Measurements from ENCODE around the gene TRIM6. TPM values are rescaled to one million over a fixed set of nuclear protein-coding genes. Genes with fewer than 3 reads are reported as not detected.

TRIM6 gene
- total and polyA plus RNA-seq, 2 experiments from 2014 or later = 26.4 to 49.0 TPM

- TF ChIP-seq EZH2 (IDR thresholded peaks at IDR 0.05; ENCODE audit: low read depth, unreplicated experiment) (no peak), STAT1 (IDR thresholded peaks at IDR 0.05; ENCODE audit: unreplicated experiment) (no peak)
These were observed 12.4 kb downstream of the TRIM6 start (continued) for GRCh38 chr11:5608808-5609207.

DNA sequence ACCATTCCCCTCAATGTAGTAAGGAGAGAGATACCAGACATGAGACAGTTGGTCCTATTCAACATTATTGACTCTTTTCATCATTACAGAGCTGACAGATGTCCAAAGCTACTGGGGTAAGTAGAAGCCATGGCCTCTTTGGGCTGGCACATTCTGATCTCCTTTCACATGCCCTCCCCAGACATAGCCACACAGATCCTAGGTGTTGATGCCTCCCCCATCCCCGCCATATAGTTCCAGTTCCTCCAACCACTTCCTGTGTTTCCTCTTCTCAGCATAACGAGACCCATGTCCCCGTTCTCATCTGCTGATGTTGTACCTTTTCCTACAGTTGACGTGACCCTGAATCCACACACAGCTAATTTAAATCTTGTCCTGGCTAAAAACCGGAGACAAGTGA, 14.0 kb downstream of the TRIM6 start:
- H3K4me3 Mint-ChIP-seq = no peak overlapping the region
- H3K4me1 ChIP-seq (ENCODE audit: insufficient read depth) = no peaks in the 10 kb centered on the region
- peaks cover 12% of the 10 kb centered on the region for H3K79me2 ChIP-seq (replicated peaks; ENCODE audit: insufficient read depth)
- DNase-seq (ENCODE audit: low spot score) (no peak), ATAC-seq (no peak)
- H3K9me3 Mint-ChIP-seq = no peaks in the 10 kb centered on the region
- H3K27ac Mint-ChIP-seq = no peak overlapping the region
- no peak overlapping the region for H3K27ac ChIP-seq (ENCODE audit: low read depth)
- no peak overlapping the region for H3K4me2 ChIP-seq
- H3K36me3 Mint-ChIP-seq (ENCODE audit: low read depth) = peaks cover 51% of the 10 kb centered on the region
- no peaks in the 10 kb centered on the region for H3F3A ChIP-seq (replicated peaks; ENCODE audit: low read depth)
- TF ChIP-seq EZH2phosphoT487 (IDR thresholded peaks at IDR 0.05; ENCODE audit: unreplicated experiment) (no peak), CTCF (conservative IDR thresholded peaks at IDR 0.05; ENCODE audit: low read depth in 2 of 2) (no peak), EZH2 (IDR thresholded peaks at IDR 0.05; ENCODE audit: low read depth, unreplicated experiment) (no peak), STAT1 (IDR thresholded peaks at IDR 0.05; ENCODE audit: unreplicated experiment) (no peak), ZNF331 (CRISPR knock-in tag; IDR thresholded peaks at IDR 0.05; ENCODE audit: low read depth) (no peak), POLR2AphosphoS5 (IDR thresholded peaks at IDR 0.05; ENCODE audit: low read depth) (no peak)
- TF ChIP-seq, protein P1, sequence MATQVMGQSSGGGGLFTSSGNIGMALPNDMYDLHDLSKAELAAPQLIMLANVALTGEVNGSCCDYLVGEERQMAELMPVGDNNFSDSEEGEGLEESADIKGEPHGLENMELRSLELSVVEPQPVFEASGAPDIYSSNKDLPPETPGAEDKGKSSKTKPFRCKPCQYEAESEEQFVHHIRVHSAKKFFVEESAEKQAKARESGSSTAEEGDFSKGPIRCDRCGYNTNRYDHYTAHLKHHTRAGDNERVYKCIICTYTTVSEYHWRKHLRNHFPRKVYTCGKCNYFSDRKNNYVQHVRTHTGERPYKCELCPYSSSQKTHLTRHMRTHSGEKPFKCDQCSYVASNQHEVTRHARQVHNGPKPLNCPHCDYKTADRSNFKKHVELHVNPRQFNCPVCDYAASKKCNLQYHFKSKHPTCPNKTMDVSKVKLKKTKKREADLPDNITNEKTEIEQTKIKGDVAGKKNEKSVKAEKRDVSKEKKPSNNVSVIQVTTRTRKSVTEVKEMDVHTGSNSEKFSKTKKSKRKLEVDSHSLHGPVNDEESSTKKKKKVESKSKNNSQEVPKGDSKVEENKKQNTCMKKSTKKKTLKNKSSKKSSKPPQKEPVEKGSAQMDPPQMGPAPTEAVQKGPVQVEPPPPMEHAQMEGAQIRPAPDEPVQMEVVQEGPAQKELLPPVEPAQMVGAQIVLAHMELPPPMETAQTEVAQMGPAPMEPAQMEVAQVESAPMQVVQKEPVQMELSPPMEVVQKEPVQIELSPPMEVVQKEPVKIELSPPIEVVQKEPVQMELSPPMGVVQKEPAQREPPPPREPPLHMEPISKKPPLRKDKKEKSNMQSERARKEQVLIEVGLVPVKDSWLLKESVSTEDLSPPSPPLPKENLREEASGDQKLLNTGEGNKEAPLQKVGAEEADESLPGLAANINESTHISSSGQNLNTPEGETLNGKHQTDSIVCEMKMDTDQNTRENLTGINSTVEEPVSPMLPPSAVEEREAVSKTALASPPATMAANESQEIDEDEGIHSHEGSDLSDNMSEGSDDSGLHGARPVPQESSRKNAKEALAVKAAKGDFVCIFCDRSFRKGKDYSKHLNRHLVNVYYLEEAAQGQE (IDR thresholded peaks at IDR 0.05; ENCODE audit: unreplicated experiment) = no peak
- H3K4me3 ChIP-seq = no peak overlapping the region
- no peaks in the 10 kb centered on the region for H3K4me1 Mint-ChIP-seq
- H4K20me1 ChIP-seq (replicated peaks; ENCODE audit: insufficient read depth) = no peaks in the 10 kb centered on the region; the same call in 1 of the 2 replicates
- no peak overlapping the region for H2AFZ ChIP-seq
- H3K9me2 ChIP-seq (ENCODE audit: insufficient read depth) = no peaks in the 10 kb centered on the region
- H3K36me3 ChIP-seq (ENCODE audit: insufficient read depth) = peaks cover 53% of the 10 kb centered on the region
- no peaks in the 10 kb centered on the region for H3K27me3 ChIP-seq (ENCODE audit: insufficient read depth)
- H3K27me3 Mint-ChIP-seq (ENCODE audit: insufficient read depth, low read depth, poor library complexity) = no peaks in the 10 kb centered on the region

GRCh38 chr11:5611627-5612026, 15.2 kb downstream of the TRIM6 start:
- peak; percentile 56 to 65 for TF ChIP-seq CTCF (conservative IDR thresholded peaks at IDR 0.05; ENCODE audit: low read depth in 2 of 2)
- TF ChIP-seq EZH2phosphoT487 (IDR thresholded peaks at IDR 0.05; ENCODE audit: unreplicated experiment) = no peak
- peak; percentile 82 for ATAC-seq
- Histone ChIP-seq H4K20me1 (replicated peaks; ENCODE audit: insufficient read depth) (no peaks in the 10 kb centered on the region; the same call in 1 of the 2 replicates), H3K4me3 (no peak overlapping the region), H3K4me2 (no peak overlapping the region), H2AFZ (no peak overlapping the region), H3K79me2 (replicated peaks; ENCODE audit: insufficient read depth) (peaks cover 10% of the 10 kb centered on the region; the same call in 1 of the 2 replicates), H3K36me3 (ENCODE audit: insufficient read depth) (peaks cover 44% of the 10 kb centered on the region), H3F3A (replicated peaks; ENCODE audit: low read depth) (no peaks in the 10 kb centered on the region), H3K27me3 (ENCODE audit: insufficient read depth) (no peaks in the 10 kb centered on the region), H3K27ac (ENCODE audit: low read depth) (no peak overlapping the region), H3K4me1 (ENCODE audit: insufficient read depth) (no peaks in the 10 kb centered on the region), H3K9me2 (ENCODE audit: insufficient read depth) (no peaks in the 10 kb centered on the region)
- peak; percentile 73 for DNase-seq (ENCODE audit: low spot score)
- Mint-ChIP-seq H3K27me3 (ENCODE audit: insufficient read depth, low read depth, poor library complexity) (no peaks in the 10 kb centered on the region), H3K27ac (no peak overlapping the region), H3K9me3 (no peaks in the 10 kb centered on the region), H3K4me1 (no peaks in the 10 kb centered on the region), H3K4me3 (no peak overlapping the region), H3K36me3 (ENCODE audit: low read depth) (peaks cover 39% of the 10 kb centered on the region)
